Neural progenitor cell (in vitro differentiated cells): ENCODE data around the gene FBXL17. TPM values are rescaled to one million over a fixed set of nuclear protein-coding genes. Genes with fewer than 3 reads are reported as not detected.

Source experiments
- DNase-seq: peaks from one replicate; pipeline ENCODE4 v3.0.0-alpha.2; 2016; ENCODE audit warnings: low spot score
- H2AFZ ChIP-seq: fragments of 200-600 bp; sonication (generic); replicated peaks from 2 replicates; pipeline ENCODE4 v1.6.1; 2016; ENCODE audit warnings: antibody characterized with exemption
- H3F3A ChIP-seq: fragments of 200-600 bp; sonication (generic); 2 replicates; pipeline ENCODE4 v1.6.1; 2016; ENCODE audit warnings: antibody characterized with exemption, low read depth
- H3K27ac ChIP-seq: fragments of 200-600 bp; sonication (generic); 2 replicates; pipeline ENCODE4 v1.5.1; 2016; ENCODE audit warnings: mild to moderate bottlenecking
- H3K27me3 ChIP-seq: fragments of 200-600 bp; sonication (generic); 2 replicates; pipeline ENCODE4 v1.6.1; 2016; ENCODE audit warnings: mild to moderate bottlenecking, moderate library complexity
- H3K36me3 ChIP-seq: fragments of 200-600 bp; sonication (generic); 2 replicates; pipeline ENCODE4 v1.5.1; 2016
- H3K4me1 ChIP-seq: fragments of 200-600 bp; sonication (generic); 2 replicates; pipeline ENCODE4 v1.6.1; 2016; ENCODE audit warnings: mixed run types
- H3K4me2 ChIP-seq: fragments of 200-600 bp; sonication (generic); 2 replicates; pipeline ENCODE4 v1.6.1; 2016
- H3K4me3 ChIP-seq: fragments of 200-600 bp; sonication (generic); 2 replicates; pipeline ENCODE4 v1.5.1; 2016
- H3K79me2 ChIP-seq: fragments of 200-600 bp; sonication (generic); 2 replicates; pipeline ENCODE4 v1.6.1; 2016; ENCODE audit warnings: low read depth
- H3K9ac ChIP-seq: fragments of 200-600 bp; sonication (generic); 2 replicates; pipeline ENCODE4 v1.6.1; 2016
- H3K9me3 ChIP-seq: fragments of 200-600 bp; sonication (generic); 2 replicates; pipeline ENCODE4 v1.5.1; 2016; ENCODE audit warnings: low read depth
- H4K20me1 ChIP-seq: fragments of 200-600 bp; sonication (generic); 2 replicates; pipeline ENCODE4 v1.6.1; 2016; ENCODE audit warnings: low read depth
- H3K27ac Mint-ChIP-seq: 3 replicates; pipeline ENCODE4 v1.8.0; 2021; ENCODE audit warnings: mixed read lengths
- H3K27me3 Mint-ChIP-seq: 2 replicates; pipeline ENCODE4 v1.8.0; 2022; ENCODE audit warnings: low read depth, mild to moderate bottlenecking, inconsistent platforms, moderate library complexity, mixed read lengths; ENCODE audit not compliant: insufficient read depth
- H3K36me3 Mint-ChIP-seq: 3 replicates; pipeline ENCODE4 v1.8.0; 2021; ENCODE audit warnings: mixed read lengths
- H3K4me1 Mint-ChIP-seq: 3 replicates; pipeline ENCODE4 v1.8.0; 2021; ENCODE audit warnings: mixed read lengths
- H3K4me3 Mint-ChIP-seq: 3 replicates; pipeline ENCODE4 v1.8.0; 2021; ENCODE audit warnings: mild to moderate bottlenecking, moderate library complexity, mixed read lengths
- H3K9me3 Mint-ChIP-seq: 3 replicates; pipeline ENCODE4 v1.8.0; 2020; ENCODE audit warnings: mixed read lengths
- EZH2 ChIP-seq: fragments of 200-600 bp; sonication (generic); IDR thresholded peaks from 2 replicates; pipeline ENCODE4 v1.6.1; 2017; ENCODE audit warnings: antibody characterized with exemption, mild to moderate bottlenecking, moderate library complexity
- EZH2phosphoT487 ChIP-seq: fragments of 200-600 bp; sonication (generic); IDR thresholded peaks from 2 replicates; pipeline ENCODE4 v1.6.1; 2017; ENCODE audit warnings: antibody characterized with exemption
- total RNA-seq: library from RNA; depleted of rRNA; stranded (reverse); fragments of >200 nt; gene quantifications from 2 replicates; pipeline ENCODE4 v1.2.3, GENCODE V29; 2015; ENCODE audit warnings: low replicate concordance
- TF ChIP-seq, protein P1 (sequence below): fragments of 200-600 bp; sonication (generic); IDR thresholded peaks from 2 replicates; pipeline ENCODE4 v1.5.1; 2017; ENCODE audit warnings: antibody characterized with exemption, mild to moderate bottlenecking

Gene FBXL17
- total RNA-seq, 1 donor from 2014 or later, result 7.6 TPM

DNA sequence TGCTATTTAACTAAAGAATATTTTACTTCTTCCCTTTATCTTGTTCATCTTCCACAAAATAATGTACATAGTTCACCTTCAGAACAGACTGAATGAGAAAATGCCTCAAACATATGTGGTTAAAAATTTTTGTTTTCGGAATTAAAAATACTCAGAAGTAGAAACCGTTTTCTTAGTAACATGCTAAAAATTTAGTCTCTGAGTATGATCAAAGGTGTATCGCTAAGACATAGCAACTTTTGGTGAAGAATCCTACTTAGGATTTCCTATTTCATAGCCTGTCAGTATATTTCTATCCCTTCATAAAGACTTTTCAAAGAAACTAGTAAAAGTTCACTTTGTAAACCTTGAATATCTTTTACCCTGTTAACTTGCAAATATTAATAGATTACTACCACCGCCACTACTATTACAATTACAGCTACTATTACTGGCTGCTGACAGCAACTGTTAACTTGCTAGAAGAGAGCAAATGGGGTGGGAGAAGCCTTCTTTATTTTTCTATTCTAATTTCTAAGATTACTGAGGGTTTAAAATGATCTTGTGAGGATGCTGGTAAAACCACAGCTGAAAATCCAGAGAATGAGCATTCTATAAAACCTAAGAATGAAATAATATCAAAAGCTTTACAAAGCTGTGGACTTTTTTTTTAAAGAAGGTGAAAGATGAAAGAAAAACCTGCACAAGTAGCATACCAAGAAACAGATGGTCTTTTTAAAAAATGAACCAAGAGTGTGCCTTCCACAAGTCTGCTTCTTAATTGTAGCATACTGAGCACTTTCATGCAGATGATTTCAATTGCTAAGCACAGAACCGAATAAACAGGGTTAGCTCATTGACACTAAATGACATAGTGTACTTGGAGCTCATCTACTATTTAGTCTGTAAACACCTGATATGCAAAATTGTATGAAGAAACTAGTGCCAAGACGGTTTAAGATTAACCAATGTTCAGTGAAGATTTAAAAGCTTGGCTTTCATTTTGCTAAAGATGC is 464.9 kb downstream of the FBXL17 start:
- peaks cover 25% of the 10 kb centered on the region for H3K4me1 Mint-ChIP-seq
- TF ChIP-seq EZH2 (no peak), EZH2phosphoT487 (no peak)
- TF ChIP-seq, protein P1, sequence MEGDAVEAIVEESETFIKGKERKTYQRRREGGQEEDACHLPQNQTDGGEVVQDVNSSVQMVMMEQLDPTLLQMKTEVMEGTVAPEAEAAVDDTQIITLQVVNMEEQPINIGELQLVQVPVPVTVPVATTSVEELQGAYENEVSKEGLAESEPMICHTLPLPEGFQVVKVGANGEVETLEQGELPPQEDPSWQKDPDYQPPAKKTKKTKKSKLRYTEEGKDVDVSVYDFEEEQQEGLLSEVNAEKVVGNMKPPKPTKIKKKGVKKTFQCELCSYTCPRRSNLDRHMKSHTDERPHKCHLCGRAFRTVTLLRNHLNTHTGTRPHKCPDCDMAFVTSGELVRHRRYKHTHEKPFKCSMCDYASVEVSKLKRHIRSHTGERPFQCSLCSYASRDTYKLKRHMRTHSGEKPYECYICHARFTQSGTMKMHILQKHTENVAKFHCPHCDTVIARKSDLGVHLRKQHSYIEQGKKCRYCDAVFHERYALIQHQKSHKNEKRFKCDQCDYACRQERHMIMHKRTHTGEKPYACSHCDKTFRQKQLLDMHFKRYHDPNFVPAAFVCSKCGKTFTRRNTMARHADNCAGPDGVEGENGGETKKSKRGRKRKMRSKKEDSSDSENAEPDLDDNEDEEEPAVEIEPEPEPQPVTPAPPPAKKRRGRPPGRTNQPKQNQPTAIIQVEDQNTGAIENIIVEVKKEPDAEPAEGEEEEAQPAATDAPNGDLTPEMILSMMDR, result no peak
- H3K4me1 ChIP-seq, result peaks cover 18% of the 10 kb centered on the region
- no peak for DNase-seq
- H3K27ac ChIP-seq, result no peak overlapping the region
- no peaks in the 10 kb centered on the region for H3K9me3 ChIP-seq
- no peaks in the 10 kb centered on the region for H4K20me1 ChIP-seq
- no peaks in the 10 kb centered on the region for H3K36me3 ChIP-seq
- H3K9ac ChIP-seq, result no peak overlapping the region
- H3K4me2 ChIP-seq, result no peak overlapping the region
- H3K79me2 ChIP-seq, result no peaks in the 10 kb centered on the region
- H3F3A ChIP-seq, result no peaks in the 10 kb centered on the region
- H3K36me3 Mint-ChIP-seq, result no peaks in the 10 kb centered on the region
- no peaks in the 10 kb centered on the region for H3K9me3 Mint-ChIP-seq
- H2AFZ ChIP-seq, result no peak overlapping the region
- H3K4me3 ChIP-seq, result no peak overlapping the region
- no peaks in the 10 kb centered on the region for H3K27me3 ChIP-seq
- no peak overlapping the region for H3K4me3 Mint-ChIP-seq
- H3K27me3 Mint-ChIP-seq, result peaks cover 4% of the 10 kb centered on the region
- H3K27ac Mint-ChIP-seq, result no peak overlapping the region

DNA sequence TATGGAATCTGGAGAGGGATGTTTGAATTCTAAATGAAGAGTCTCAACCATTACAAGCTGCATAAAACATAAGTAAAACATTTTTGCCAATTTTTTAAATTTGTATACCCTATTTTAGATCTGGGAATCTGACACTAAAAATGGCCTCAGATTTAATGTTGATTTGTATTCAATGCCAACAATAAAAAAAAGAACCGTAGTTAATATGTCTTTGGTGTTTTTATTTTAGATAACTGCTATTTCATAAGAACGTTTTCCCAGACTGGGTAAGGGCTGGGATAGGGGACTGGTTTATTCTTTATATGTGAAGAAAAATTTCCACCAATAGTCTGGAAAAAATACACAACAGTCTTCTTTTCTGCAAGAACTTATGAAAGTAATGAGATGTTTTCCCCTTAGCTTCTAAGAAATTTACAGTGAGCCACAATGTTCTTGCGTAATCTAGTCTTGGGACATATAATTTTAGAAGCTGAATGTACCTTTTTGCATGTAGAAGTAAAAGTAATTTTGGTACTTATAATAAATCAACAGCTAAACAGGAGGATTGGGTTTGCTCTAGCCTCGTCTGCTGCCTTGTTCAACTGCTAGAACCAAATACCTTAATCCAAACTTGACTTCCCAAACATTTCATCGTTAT is 466.6 kb downstream of the FBXL17 start:
- TF ChIP-seq EZH2 (no peak), EZH2phosphoT487 (no peak)
- TF ChIP-seq, protein P1, result no peak
- Mint-ChIP-seq H3K36me3 (no peaks in the 10 kb centered on the region), H3K4me3 (no peak overlapping the region), H3K4me1 (peaks cover 21% of the 10 kb centered on the region), H3K9me3 (no peaks in the 10 kb centered on the region), H3K27ac (no peak overlapping the region), H3K27me3 (peaks cover 4% of the 10 kb centered on the region)
- Histone ChIP-seq H3K36me3 (no peaks in the 10 kb centered on the region), H3K9ac (no peak overlapping the region), H3K4me1 (peaks cover 25% of the 10 kb centered on the region), H3K4me2 (no peak overlapping the region), H3K9me3 (no peaks in the 10 kb centered on the region), H3K79me2 (no peaks in the 10 kb centered on the region), H3F3A (peaks cover 5% of the 10 kb centered on the region), H3K27ac (no peak overlapping the region), H4K20me1 (no peaks in the 10 kb centered on the region), H2AFZ (no peak overlapping the region), H3K4me3 (no peak overlapping the region), H3K27me3 (no peaks in the 10 kb centered on the region)
- no peak for DNase-seq

DNA sequence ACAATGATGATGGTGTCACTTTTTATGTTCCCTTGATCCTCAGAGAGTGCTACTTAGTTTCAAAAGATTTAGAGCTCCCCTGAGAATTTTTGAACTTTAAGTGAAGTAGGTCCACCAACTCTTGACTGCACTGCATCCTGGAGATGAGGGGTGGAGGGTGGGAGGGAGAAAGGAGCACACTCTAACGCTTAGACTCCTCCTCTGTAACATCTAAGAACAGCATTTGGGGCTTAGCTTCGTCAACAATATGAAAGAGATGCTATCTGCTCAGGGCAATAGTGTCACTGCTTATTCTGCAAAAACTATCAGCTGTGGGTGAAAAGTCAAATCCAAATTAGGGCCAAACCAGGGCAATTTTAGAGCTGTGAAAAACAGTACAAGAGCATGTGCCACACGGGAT is 468.4 kb downstream of the FBXL17 start:
- H3K4me1 ChIP-seq, result peaks cover 43% of the 10 kb centered on the region
- no peak overlapping the region for H3K9ac ChIP-seq
- H3K79me2 ChIP-seq, result no peaks in the 10 kb centered on the region
- no peak overlapping the region for H3K4me2 ChIP-seq
- peaks cover 17% of the 10 kb centered on the region for H3F3A ChIP-seq
- H3K4me3 Mint-ChIP-seq, result no peak overlapping the region
- no peak overlapping the region for H2AFZ ChIP-seq
- H3K36me3 Mint-ChIP-seq, result peaks cover 3% of the 10 kb centered on the region
- H3K9me3 Mint-ChIP-seq, result no peaks in the 10 kb centered on the region
- H3K9me3 ChIP-seq, result no peaks in the 10 kb centered on the region
- H3K27me3 ChIP-seq, result no peaks in the 10 kb centered on the region
- peaks cover 22% of the 10 kb centered on the region for H3K4me1 Mint-ChIP-seq
- TF ChIP-seq, protein P1, result no peak
- H3K4me3 ChIP-seq, result no peak overlapping the region
- no peak for DNase-seq
- no peaks in the 10 kb centered on the region for H3K36me3 ChIP-seq
- no peak overlapping the region for H3K27ac Mint-ChIP-seq
- H3K27me3 Mint-ChIP-seq, result no peaks in the 10 kb centered on the region
- H3K27ac ChIP-seq, result no peak overlapping the region
- no peaks in the 10 kb centered on the region for H4K20me1 ChIP-seq
